Mesendoderm (in vitro differentiated cells): Measurements from ENCODE around the gene ZNF182. TPM values are rescaled to one million over a fixed set of nuclear protein-coding genes. Genes with fewer than 3 reads are reported as not detected.

ENCODE experiments used
- DNase-seq: peaks from one replicate; pipeline ENCODE4 v3.0.0; 2013
- H2AK5ac ChIP-seq: 2 replicates; pipeline ENCODE4 v1.6.1; 2013; ENCODE audit warnings: low read length, inconsistent platforms
- H2BK120ac ChIP-seq: 2 replicates; pipeline ENCODE4 v1.6.1; 2013; ENCODE audit warnings: low read depth, mild to moderate bottlenecking, low read length, moderate library complexity, mixed read lengths
- H2BK15ac ChIP-seq: replicated peaks from 2 replicates; pipeline ENCODE4 v1.6.1; 2013; ENCODE audit warnings: low read depth, mild to moderate bottlenecking, moderate library complexity
- H2BK5ac ChIP-seq: 2 replicates; pipeline ENCODE4 v1.6.1; 2013; ENCODE audit warnings: low read length, inconsistent platforms
- H3K18ac ChIP-seq: 2 replicates; pipeline ENCODE4 v1.6.1; 2013; ENCODE audit warnings: mild to moderate bottlenecking, low read length, mixed read lengths
- H3K23ac ChIP-seq: one replicate; pipeline ENCODE4 v1.6.1; 2013; ENCODE audit warnings: low read length
- H3K27ac ChIP-seq: 2 replicates; pipeline ENCODE4 v1.5.1; 2013; ENCODE audit warnings: low read depth, mild to moderate bottlenecking, inconsistent platforms, low read length, moderate library complexity
- H3K27me3 ChIP-seq: 2 replicates; pipeline ENCODE4 v1.6.1; 2013; ENCODE audit warnings: low read length, control low read depth, mild to moderate bottlenecking, inconsistent platforms; ENCODE audit not compliant: insufficient read depth, poor library complexity
- H3K36me3 ChIP-seq: 2 replicates; pipeline ENCODE4 v1.6.1; 2013; ENCODE audit warnings: low read length, inconsistent platforms; ENCODE audit not compliant: control insufficient read depth, insufficient read depth
- H3K4ac ChIP-seq: one replicate; pipeline ENCODE4 v1.6.1; 2013; ENCODE audit warnings: low read depth, mild to moderate bottlenecking, low read length, moderate library complexity
- H3K4me1 ChIP-seq: 2 replicates; pipeline ENCODE4 v1.6.1; 2013; ENCODE audit warnings: low read depth, low read length, inconsistent platforms; ENCODE audit not compliant: control insufficient read depth
- H3K4me2 ChIP-seq: 2 replicates; pipeline ENCODE4 v1.6.1; 2013; ENCODE audit warnings: low read length
- H3K4me3 ChIP-seq: 2 replicates; pipeline ENCODE4 v1.5.1; 2013; ENCODE audit warnings: mild to moderate bottlenecking, low read length
- H3K56ac ChIP-seq: one replicate; pipeline ENCODE4 v1.6.1; 2013; ENCODE audit warnings: low read length
- H3K79me1 ChIP-seq: 2 replicates; pipeline ENCODE4 v1.6.1; 2013; ENCODE audit warnings: low read length, inconsistent platforms
- H3K79me2 ChIP-seq: 2 replicates; pipeline ENCODE4 v1.6.1; 2013; ENCODE audit warnings: mild to moderate bottlenecking, low read length; ENCODE audit not compliant: control insufficient read depth, insufficient read depth
- H3K9ac ChIP-seq: 2 replicates; pipeline ENCODE4 v1.6.1; 2013; ENCODE audit warnings: low read length, inconsistent platforms
- H4K5ac ChIP-seq: one replicate; pipeline ENCODE4 v1.6.1; 2013; ENCODE audit warnings: low read length
- H4K8ac ChIP-seq: one replicate; pipeline ENCODE4 v1.6.1; 2013; ENCODE audit warnings: low read depth, mild to moderate bottlenecking, control low read depth, low read length, moderate library complexity
- WGBS: extraction: QIAGEN DNeasy Blood & Tissue Kit; methylation state at CpG from one replicate; pipeline ENCODE4 v1.1.7; 2013; ENCODE audit warnings: low lambda C conversion rate, missing lambda C conversion rate; ENCODE audit not compliant: insufficient coverage; ENCODE audit errors: extremely low coverage; 5-methylcytosine and 5-hydroxymethylcytosine counted together
- polyA plus RNA-seq, 2 experiments: library from polyadenylated mRNA; stranded (reverse); fragments of 200-250 nt; gene quantifications; one replicate each; pipeline ENCODE4 v1.2.3, GENCODE V29; 2013

The ZNF182 gene
- 2.2 TPM for polyA plus RNA-seq (2013, experiment 1 of 2)
- polyA plus RNA-seq (2013, experiment 2 of 2) = 2.3 TPM

- no CpG with 5 or more reads among the region's 34 CpGs for WGBS
- Histone ChIP-seq H2BK5ac (no peak within 1 kb of the TSS), H3K23ac (no peak within 1 kb of the TSS), H3K79me1 (no peaks in the 10 kb centered on the region), H3K36me3 (no peaks in the 10 kb centered on the region), H3K9ac (peak within 1 kb of the TSS; percentile 76), H3K4me2 (peak within 1 kb of the TSS; percentile 40), H3K27ac (no peak within 1 kb of the TSS), H3K56ac (peak within 1 kb of the TSS; percentile 83), H3K27me3 (no peaks in the 10 kb centered on the region), H4K8ac (no peak within 1 kb of the TSS), H2BK120ac (no peak within 1 kb of the TSS), H3K4me3 (peak within 1 kb of the TSS; percentile 85), H3K18ac (peak within 1 kb of the TSS; percentile 12), H2BK15ac (no peak within 1 kb of the TSS), H2AK5ac (no peak within 1 kb of the TSS), H3K4ac (no peak within 1 kb of the TSS), H4K5ac (no peak within 1 kb of the TSS), H3K4me1 (no peaks in the 10 kb centered on the region), H3K79me2 (no peaks in the 10 kb centered on the region)
- peak; percentile 95 for DNase-seq
Observed at GRCh38 chrX:48003758-48004457, at the start of gene ZNF182. Gene ZNF182, minus strand, starts transcription at chrX:48003989. Its CDS starts 1,380 bp downstream, at chrX:48002609.

DNA sequence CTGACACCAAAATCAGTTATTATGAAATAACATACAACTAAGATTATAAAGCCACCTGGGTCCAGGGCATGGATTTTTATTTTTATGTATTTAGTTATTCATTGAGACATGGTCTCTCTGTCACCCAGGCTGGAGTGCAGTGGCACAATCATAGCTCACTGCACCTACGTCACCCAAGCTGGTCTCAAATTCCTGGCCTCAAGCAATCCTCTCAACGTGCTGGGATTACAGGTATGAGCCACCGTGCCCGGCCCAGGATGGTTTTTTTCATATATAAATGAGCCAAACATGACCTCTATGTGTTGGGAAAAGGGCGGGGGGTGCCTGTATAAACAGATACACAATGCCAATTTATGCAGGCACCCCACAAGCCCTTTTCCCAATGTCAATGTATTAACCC, 43.1 kb upstream of the ZNF182 start:
- Histone ChIP-seq H3K9ac (no peak overlapping the region), H2BK15ac (no peak overlapping the region), H3K4me2 (no peak overlapping the region), H3K36me3 (no peaks in the 10 kb centered on the region), H3K4me3 (no peak overlapping the region), H4K8ac (no peak overlapping the region), H3K23ac (no peak overlapping the region), H2BK5ac (no peak overlapping the region), H2AK5ac (no peak overlapping the region), H3K79me2 (no peaks in the 10 kb centered on the region), H3K27ac (no peak overlapping the region), H3K79me1 (no peaks in the 10 kb centered on the region), H4K5ac (no peak overlapping the region), H3K4me1 (no peaks in the 10 kb centered on the region), H3K4ac (no peak overlapping the region), H2BK120ac (no peak overlapping the region), H3K27me3 (no peaks in the 10 kb centered on the region), H3K18ac (no peak overlapping the region), H3K56ac (no peak overlapping the region)
- WGBS = no CpG with 5 or more reads among the region's 5 CpGs
- no peak for DNase-seq

DNA sequence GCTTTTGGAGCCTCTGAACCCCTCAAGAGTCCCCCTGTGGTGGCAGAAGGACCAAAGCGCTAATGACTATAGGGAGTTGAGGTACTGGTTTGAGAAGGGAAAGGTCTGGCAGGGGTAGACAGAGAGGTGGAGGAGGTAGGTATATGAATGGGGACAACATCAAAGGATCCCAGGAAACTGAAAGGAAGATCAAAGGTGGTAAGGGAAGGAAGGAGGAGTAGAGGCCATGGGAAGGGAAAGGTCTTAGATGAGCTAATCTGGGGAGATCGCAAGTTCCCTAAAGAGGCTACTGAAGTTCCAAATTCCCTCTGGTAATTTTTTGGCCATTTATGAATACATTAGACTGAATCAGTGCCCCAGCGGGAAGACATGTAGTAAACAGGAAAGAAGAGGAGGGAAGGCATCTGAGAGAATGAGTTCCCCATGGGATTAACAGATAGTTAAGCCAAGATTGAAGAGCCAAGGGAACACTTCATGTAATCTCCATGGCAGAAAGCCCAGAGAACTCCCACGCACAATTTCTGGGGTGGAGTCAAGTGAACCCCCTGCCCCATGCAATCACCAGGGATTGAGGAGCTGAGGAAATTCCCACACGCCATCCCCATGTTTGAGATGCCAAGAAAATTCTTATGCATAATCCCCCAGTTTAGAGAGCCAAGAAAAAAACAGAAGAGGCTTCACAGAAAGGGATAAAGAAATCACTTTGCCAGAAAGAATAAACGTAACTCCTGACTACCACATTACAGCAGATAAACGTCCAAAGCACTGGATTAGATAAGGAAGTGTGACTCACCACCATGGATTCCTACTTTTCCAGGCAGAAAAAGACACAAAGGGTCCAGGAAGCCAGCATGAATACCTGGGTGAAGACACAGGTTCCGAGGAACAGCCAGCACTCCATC, 41.9 kb upstream of the ZNF182 start:
- H4K5ac ChIP-seq = no peak overlapping the region

DNA sequence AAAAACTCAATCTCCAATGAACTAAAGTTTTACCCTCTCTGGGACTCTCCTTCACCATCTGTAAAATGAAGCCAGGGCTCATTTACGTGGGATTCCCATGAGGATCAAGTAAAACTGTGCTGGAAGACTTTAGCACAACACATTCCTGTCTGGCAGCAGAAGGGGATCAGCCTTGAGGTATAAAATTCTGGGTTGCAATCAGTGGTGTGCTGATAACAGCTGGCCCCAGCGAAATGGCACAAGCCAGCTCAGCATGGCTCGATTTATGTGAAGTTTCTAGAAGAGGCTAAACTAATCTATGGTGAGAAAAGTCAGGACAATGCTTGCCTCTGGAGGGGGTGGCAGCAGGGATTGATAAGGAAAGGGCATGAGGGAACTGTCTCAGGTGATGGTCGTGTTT, 39.3 kb upstream of the ZNF182 start:
- Histone ChIP-seq H3K79me2 (no peaks in the 10 kb centered on the region), H4K5ac (no peak overlapping the region), H3K79me1 (no peaks in the 10 kb centered on the region), H3K27me3 (no peaks in the 10 kb centered on the region), H3K18ac (no peak overlapping the region), H3K9ac (no peak overlapping the region), H3K27ac (peak overlapping the region; percentile 66), H2AK5ac (no peak overlapping the region), H3K4me2 (no peak overlapping the region), H3K4me1 (no peaks in the 10 kb centered on the region), H3K36me3 (no peaks in the 10 kb centered on the region), H3K4ac (no peak overlapping the region), H2BK120ac (no peak overlapping the region), H3K4me3 (no peak overlapping the region), H3K23ac (no peak overlapping the region), H4K8ac (no peak overlapping the region), H2BK15ac (no peak overlapping the region), H3K56ac (no peak overlapping the region), H2BK5ac (no peak overlapping the region)
- peak; percentile 91 for DNase-seq
- no CpG with 5 or more reads among the region's 4 CpGs for WGBS

More for the DNA sequence above, 41.9 kb upstream of the ZNF182 start:
- H3K79me1 ChIP-seq = no peaks in the 10 kb centered on the region
- no peak overlapping the region for H2AK5ac ChIP-seq
- no peaks in the 10 kb centered on the region for H3K4me1 ChIP-seq
- no peak overlapping the region for H3K9ac ChIP-seq
- peak; percentile 79 for DNase-seq
- H2BK15ac ChIP-seq = no peak overlapping the region
- H4K8ac ChIP-seq = no peak overlapping the region
- no peaks in the 10 kb centered on the region for H3K27me3 ChIP-seq
- no peak overlapping the region for H3K23ac ChIP-seq
- no peak overlapping the region for H3K4me2 ChIP-seq
- no peak overlapping the region for H3K18ac ChIP-seq
- H3K27ac ChIP-seq = peak overlapping the region; percentile 51
- WGBS = no CpG with 5 or more reads among the region's 8 CpGs
- H3K4me3 ChIP-seq = no peak overlapping the region
- no peaks in the 10 kb centered on the region for H3K79me2 ChIP-seq
- peak overlapping the region; percentile 41 for H2BK5ac ChIP-seq
- H3K4ac ChIP-seq = peak overlapping the region; percentile 52
- peak overlapping the region; percentile 60 for H3K56ac ChIP-seq
- H3K36me3 ChIP-seq = no peaks in the 10 kb centered on the region
- no peak overlapping the region for H2BK120ac ChIP-seq

DNA sequence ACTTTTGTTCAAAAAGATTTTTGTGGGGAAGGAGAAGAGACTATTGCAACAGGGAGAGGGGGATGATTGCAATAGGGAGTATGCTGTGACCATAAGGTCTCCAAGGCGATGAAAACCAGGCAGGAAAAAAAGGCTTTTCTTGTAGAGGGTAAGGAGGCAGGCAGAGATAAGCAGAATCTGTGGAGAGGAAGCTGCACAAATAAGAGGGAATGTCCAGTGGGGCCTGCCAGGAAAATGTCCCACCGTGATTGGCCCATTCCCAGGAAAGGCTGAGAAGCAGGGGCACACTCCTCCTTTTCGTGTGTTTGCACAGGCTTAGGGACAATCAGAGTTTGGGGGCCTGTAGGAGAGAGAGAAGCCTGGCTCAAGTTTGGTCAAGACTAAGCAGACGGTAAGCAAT, 32.1 kb upstream of the ZNF182 start:
- no peak overlapping the region for H3K4me2 ChIP-seq
- H2BK15ac ChIP-seq = no peak overlapping the region
- H3K36me3 ChIP-seq = no peaks in the 10 kb centered on the region
- no peak overlapping the region for H2BK5ac ChIP-seq
- no peak overlapping the region for H3K23ac ChIP-seq
- DNase-seq = no peak
- no peaks in the 10 kb centered on the region for H3K79me1 ChIP-seq
- no peak overlapping the region for H2AK5ac ChIP-seq
- H3K27me3 ChIP-seq = no peaks in the 10 kb centered on the region
- H3K4me1 ChIP-seq = no peaks in the 10 kb centered on the region
- H2BK120ac ChIP-seq = no peak overlapping the region
- no peak overlapping the region for H3K4ac ChIP-seq
- no peak overlapping the region for H3K27ac ChIP-seq
- no peak overlapping the region for H3K56ac ChIP-seq
- no peak overlapping the region for H3K9ac ChIP-seq
- no peak overlapping the region for H4K5ac ChIP-seq
- no CpG with 5 or more reads among the region's 4 CpGs for WGBS
- H3K18ac ChIP-seq = no peak overlapping the region
- no peaks in the 10 kb centered on the region for H3K79me2 ChIP-seq
- no peak overlapping the region for H3K4me3 ChIP-seq
- H4K8ac ChIP-seq = no peak overlapping the region
